HepG2 (cell line): Measurements from ENCODE around the gene ATAD3A. TPM values are rescaled to one million over a fixed set of nuclear protein-coding genes. Genes with fewer than 3 reads are reported as not detected.

Experiments used
- CEBPG ChIP-seq: IDR thresholded peaks from 2 replicates; pipeline ENCODE4 v1.6.1; 2016
- ELF1 ChIP-seq: sonication (generic); formaldehyde crosslinking; IDR thresholded peaks from 2 replicates; pipeline ENCODE4 v1.4.0; 2020; ENCODE audit warnings: missing genetic modification reagents
- EP300 ChIP-seq, 3 experiments: sonication (generic) in 1 of 3; formaldehyde crosslinking in 1 of 3; IDR thresholded peaks; 2 replicates each; pipeline versions ENCODE4 v1.5.1 to v1.6.1; 2011 to 2020; ENCODE audit warnings: low read depth in 2 of 3, low read length in 2 of 3, borderline replicate concordance in 1 of 3, improper control_type of control experiment in 1 of 3, mild to moderate bottlenecking in 1 of 3, missing genetic modification reagents in 1 of 3, moderate library complexity in 1 of 3
- FIP1L1 ChIP-seq: fragments of 200-400 bp; formaldehyde crosslinking; IDR thresholded peaks from 2 replicates; pipeline ENCODE4 v1.6.1; 2018; ENCODE audit warnings: low read depth, mild to moderate bottlenecking, low read length, moderate library complexity, borderline replicate concordance; ENCODE audit not compliant: insufficient read depth
- HDAC1 ChIP-seq: sonication (generic); formaldehyde crosslinking; IDR thresholded peaks from 2 replicates; pipeline ENCODE4 v1.5.1; 2020; ENCODE audit warnings: mild to moderate bottlenecking, missing genetic modification reagents
- HMGA1 ChIP-seq: sonication (generic); formaldehyde crosslinking; conservative IDR thresholded peaks from 2 replicates; pipeline ENCODE4 v1.4.0; 2020; ENCODE audit warnings: missing genetic modification reagents
- NCOA5 ChIP-seq: sonication (generic); formaldehyde crosslinking; IDR thresholded peaks from 2 replicates; pipeline ENCODE4 v1.4.0; 2020; ENCODE audit warnings: missing genetic modification reagents
- NR2F6 ChIP-seq, 2 experiments: IDR thresholded peaks; 2 replicates each; pipeline ENCODE4 v1.6.1; 2016; ENCODE audit warnings: antibody characterized with exemption in 1 of 2, mild to moderate bottlenecking in 1 of 2
- REL ChIP-seq: sonication (generic); formaldehyde crosslinking; conservative IDR thresholded peaks from 2 replicates; pipeline ENCODE4 v1.8.0; 2022; ENCODE audit warnings: mild to moderate bottlenecking, missing genetic modification reagents, moderate library complexity
- TMF1 ChIP-seq: sonication (generic); formaldehyde crosslinking; IDR thresholded peaks from 2 replicates; pipeline ENCODE4 v1.8.1; 2022; ENCODE audit warnings: low read depth, missing genetic modification reagents
- ZNF251 ChIP-seq: sonication (generic); formaldehyde crosslinking; IDR thresholded peaks from 2 replicates; pipeline ENCODE4 v1.9.0; 2021; ENCODE audit warnings: mild to moderate bottlenecking, missing genetic modification reagents
- ZNF557 ChIP-seq: sonication (generic); formaldehyde crosslinking; IDR thresholded peaks from 2 replicates; pipeline ENCODE4 v1.4.0; 2020; ENCODE audit warnings: missing genetic modification reagents
- ZSCAN25 ChIP-seq: sonication (generic); formaldehyde crosslinking; IDR thresholded peaks from 2 replicates; pipeline ENCODE4 v1.8.0; 2022; ENCODE audit warnings: mild to moderate bottlenecking, missing genetic modification reagents
- polyA plus RNA-seq, 8 experiments: library from polyadenylated mRNA; depleted of rRNA in 3 of 8; stranded (reverse) in 7 of 8; unstranded in 1 of 8; fragments of >200 nt; fragmentation: Illumina TruSeq in 4 of 8; extraction: Trizol in 4 of 8; gene quantifications; 2 replicates each; pipeline versions ENCODE4 v1.2.1 to v1.2.3, GENCODE V29; 2011 to 2016; ENCODE audit warnings: low read depth in 4 of 8, missing spikeins in 1 of 8, mixed read lengths in 1 of 8; ENCODE audit not compliant: insufficient read depth in 1 of 8
- total RNA-seq, 5 experiments: library from RNA; depleted of rRNA; stranded (reverse); fragments of >200 nt; fragmentation: Illumina TruSeq; extraction: Trizol; gene quantifications; 2 replicates each; pipeline ENCODE4 v1.2.3, GENCODE V29; 2016; ENCODE audit warnings: low read depth in 1 of 5
- TF ChIP-seq, protein P1 (sequence below): sonication (generic); formaldehyde crosslinking; IDR thresholded peaks from 2 replicates; pipeline ENCODE4 v1.8.1; 2023; ENCODE audit warnings: missing genetic modification reagents, inconsistent platforms, borderline replicate concordance
- TF ChIP-seq, protein P2 (sequence below): sonication (generic); formaldehyde crosslinking; IDR thresholded peaks from 2 replicates; pipeline ENCODE4 v1.4.0; 2020; ENCODE audit warnings: mild to moderate bottlenecking, missing genetic modification reagents
- TF ChIP-seq, protein P3 (sequence below), 2 experiments: IDR thresholded peaks; 2 replicates each; pipeline ENCODE4 v1.6.1; 2011 to 2012; ENCODE audit warnings: low read length in 2 of 2, borderline replicate concordance in 1 of 2, low read depth in 1 of 2, mild to moderate bottlenecking in 1 of 2, moderate library complexity in 1 of 2
- TF ChIP-seq, protein P4 (sequence below), 2 experiments: fragments of 450-650 bp in 1 of 2; sonication (generic) in 1 of 2; formaldehyde crosslinking; IDR thresholded peaks; 2 replicates each; pipeline versions ENCODE4 v1.5.0 to v1.8.0; 2020 to 2022; ENCODE audit warnings: mild to moderate bottlenecking in 1 of 2, missing genetic modification reagents in 1 of 2

Gene ATAD3A
- total and polyA plus RNA-seq, 2 of the 13 experiments (the other 11 are each of a cell fraction or from before 2014, with no cell fraction given) = 10.6 to 49.0 TPM

DNA sequence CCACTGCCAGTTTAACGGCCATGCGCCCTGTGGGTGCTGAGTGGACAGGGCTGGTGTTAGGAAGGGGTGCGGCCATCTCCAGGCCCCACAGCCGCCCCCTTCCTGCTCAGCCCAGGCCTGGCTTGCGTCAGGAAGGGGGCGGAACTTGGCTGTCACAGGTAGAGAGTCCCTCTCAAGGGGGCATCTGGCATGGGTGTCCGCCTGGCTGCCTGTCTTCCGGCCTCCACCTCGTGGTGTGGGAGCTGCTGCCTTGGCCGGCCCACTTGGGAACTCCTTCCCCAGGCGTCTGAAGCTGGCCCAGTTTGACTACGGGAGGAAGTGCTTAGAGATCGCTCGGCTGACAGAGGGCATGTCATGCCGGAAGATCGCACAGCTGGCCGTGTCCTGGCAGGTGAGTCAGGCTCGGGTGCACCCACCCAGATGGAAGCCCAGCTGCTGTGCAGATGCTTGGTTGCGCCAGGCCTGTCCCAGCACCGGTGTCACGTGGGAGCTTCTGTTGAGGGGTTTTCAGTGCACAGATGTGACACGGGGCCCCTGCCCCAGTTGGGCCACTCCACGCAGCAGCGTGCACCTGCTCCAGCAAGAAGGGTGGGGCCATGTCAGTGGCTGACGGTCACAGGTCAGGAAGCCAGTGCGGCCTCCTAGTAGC, 49.5 kb upstream of the ATAD3A start (continued):
- TF ChIP-seq ZSCAN25 (CRISPR knock-in tag) = peak; percentile 62; the same call in 1 of the 2 replicates
- peak; percentile 46; the same call in 1 of the 2 replicates for TF ChIP-seq CEBPG (CRISPR knock-in tag)
- TF ChIP-seq, protein P1, sequence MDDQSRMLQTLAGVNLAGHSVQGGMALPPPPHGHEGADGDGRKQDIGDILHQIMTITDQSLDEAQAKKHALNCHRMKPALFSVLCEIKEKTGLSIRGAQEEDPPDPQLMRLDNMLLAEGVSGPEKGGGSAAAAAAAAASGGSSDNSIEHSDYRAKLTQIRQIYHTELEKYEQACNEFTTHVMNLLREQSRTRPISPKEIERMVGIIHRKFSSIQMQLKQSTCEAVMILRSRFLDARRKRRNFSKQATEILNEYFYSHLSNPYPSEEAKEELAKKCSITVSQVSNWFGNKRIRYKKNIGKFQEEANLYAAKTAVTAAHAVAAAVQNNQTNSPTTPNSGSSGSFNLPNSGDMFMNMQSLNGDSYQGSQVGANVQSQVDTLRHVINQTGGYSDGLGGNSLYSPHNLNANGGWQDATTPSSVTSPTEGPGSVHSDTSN (CRISPR knock-in tag) = no peak
- no peak for TF ChIP-seq EP300 (IDR thresholded peaks at IDR 0.05; ENCODE audit: low read depth in 2 of 2, low read length in 2 of 2)
- no peak for TF ChIP-seq EP300 (CRISPR knock-in tag; IDR thresholded peaks at IDR 0.05; ENCODE audit: borderline replicate concordance)
- no peak for TF ChIP-seq REL (CRISPR knock-in tag)
- TF ChIP-seq NR2F6 (IDR thresholded peaks at IDR 0.05) = no peak
- 0 out of 2 replicates have a peak, but pooled peaks have one; percentile 5 for TF ChIP-seq NR2F6 (CRISPR knock-in tag; IDR thresholded peaks at IDR 0.05)
- TF ChIP-seq NCOA5 (CRISPR knock-in tag) = no peak
- TF ChIP-seq, protein P2, sequence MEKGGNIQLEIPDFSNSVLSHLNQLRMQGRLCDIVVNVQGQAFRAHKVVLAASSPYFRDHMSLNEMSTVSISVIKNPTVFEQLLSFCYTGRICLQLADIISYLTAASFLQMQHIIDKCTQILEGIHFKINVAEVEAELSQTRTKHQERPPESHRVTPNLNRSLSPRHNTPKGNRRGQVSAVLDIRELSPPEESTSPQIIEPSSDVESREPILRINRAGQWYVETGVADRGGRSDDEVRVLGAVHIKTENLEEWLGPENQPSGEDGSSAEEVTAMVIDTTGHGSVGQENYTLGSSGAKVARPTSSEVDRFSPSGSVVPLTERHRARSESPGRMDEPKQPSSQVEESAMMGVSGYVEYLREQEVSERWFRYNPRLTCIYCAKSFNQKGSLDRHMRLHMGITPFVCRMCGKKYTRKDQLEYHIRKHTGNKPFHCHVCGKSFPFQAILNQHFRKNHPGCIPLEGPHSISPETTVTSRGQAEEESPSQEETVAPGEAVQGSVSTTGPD = no peak
- TF ChIP-seq ZNF557 (CRISPR knock-in tag) = no peak
- TF ChIP-seq, protein P3, sequence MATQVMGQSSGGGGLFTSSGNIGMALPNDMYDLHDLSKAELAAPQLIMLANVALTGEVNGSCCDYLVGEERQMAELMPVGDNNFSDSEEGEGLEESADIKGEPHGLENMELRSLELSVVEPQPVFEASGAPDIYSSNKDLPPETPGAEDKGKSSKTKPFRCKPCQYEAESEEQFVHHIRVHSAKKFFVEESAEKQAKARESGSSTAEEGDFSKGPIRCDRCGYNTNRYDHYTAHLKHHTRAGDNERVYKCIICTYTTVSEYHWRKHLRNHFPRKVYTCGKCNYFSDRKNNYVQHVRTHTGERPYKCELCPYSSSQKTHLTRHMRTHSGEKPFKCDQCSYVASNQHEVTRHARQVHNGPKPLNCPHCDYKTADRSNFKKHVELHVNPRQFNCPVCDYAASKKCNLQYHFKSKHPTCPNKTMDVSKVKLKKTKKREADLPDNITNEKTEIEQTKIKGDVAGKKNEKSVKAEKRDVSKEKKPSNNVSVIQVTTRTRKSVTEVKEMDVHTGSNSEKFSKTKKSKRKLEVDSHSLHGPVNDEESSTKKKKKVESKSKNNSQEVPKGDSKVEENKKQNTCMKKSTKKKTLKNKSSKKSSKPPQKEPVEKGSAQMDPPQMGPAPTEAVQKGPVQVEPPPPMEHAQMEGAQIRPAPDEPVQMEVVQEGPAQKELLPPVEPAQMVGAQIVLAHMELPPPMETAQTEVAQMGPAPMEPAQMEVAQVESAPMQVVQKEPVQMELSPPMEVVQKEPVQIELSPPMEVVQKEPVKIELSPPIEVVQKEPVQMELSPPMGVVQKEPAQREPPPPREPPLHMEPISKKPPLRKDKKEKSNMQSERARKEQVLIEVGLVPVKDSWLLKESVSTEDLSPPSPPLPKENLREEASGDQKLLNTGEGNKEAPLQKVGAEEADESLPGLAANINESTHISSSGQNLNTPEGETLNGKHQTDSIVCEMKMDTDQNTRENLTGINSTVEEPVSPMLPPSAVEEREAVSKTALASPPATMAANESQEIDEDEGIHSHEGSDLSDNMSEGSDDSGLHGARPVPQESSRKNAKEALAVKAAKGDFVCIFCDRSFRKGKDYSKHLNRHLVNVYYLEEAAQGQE (IDR thresholded peaks at IDR 0.05; ENCODE audit: borderline replicate concordance in 1 of 2, low read depth in 1 of 2, low read length in 2 of 2) = no peak
- TF ChIP-seq HMGA1 (CRISPR knock-in tag) = no peak
- no peak for TF ChIP-seq FIP1L1
- TF ChIP-seq, protein P4, sequence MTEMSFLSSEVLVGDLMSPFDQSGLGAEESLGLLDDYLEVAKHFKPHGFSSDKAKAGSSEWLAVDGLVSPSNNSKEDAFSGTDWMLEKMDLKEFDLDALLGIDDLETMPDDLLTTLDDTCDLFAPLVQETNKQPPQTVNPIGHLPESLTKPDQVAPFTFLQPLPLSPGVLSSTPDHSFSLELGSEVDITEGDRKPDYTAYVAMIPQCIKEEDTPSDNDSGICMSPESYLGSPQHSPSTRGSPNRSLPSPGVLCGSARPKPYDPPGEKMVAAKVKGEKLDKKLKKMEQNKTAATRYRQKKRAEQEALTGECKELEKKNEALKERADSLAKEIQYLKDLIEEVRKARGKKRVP (CRISPR knock-in tag; IDR thresholded peaks at IDR 0.05) = peak in 1 of 2 experiments; percentile 78; a peak in 2 of 4 replicates
- TF ChIP-seq ELF1 (CRISPR knock-in tag) = peak; percentile 61; the same call in 1 of the 2 replicates
- no peak for TF ChIP-seq TMF1 (CRISPR knock-in tag)
- no peak for TF ChIP-seq ZNF251
- TF ChIP-seq HDAC1 = peak; percentile 40
